HG03378 (cell line): Measurements from ENCODE around the gene LCLAT1.

ENCODE experiments used
- ATAC-seq: cut with Tn5 transposase; IDR thresholded peaks from one replicate; pipeline ENCODE4 v1.9.1; 2021; ENCODE audit warnings: mild to moderate bottlenecking, moderate library complexity; ENCODE audit not compliant: unreplicated experiment

LCLAT1 gene

DNA sequence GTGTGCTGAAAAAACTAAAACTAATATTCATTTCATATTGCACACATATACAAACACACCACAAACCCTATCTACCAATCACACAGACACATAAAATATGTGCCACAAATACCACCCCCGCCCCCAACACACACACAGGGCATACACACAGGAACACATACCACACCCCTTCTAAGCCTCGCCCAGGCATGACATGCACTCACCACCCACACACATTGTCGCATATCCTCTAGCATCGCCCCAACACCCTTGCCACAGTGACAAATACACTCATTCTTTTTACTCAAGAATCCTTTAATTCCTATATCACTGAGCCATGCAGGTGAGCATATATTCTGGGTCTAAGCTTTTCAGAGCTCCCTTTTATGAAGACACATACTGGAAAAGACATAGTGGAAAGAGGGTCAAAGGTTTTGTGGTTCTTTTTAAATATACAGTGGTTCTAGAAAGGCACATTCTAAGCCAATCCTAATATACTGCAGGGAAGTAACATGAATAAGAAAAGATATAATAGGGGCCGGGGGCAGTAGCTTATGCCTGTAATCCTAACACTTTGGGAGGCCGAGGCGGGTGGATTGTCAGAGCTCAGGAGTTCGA, 24.5 kb upstream of the LCLAT1 start:
- ATAC-seq = peak; percentile 93

DNA sequence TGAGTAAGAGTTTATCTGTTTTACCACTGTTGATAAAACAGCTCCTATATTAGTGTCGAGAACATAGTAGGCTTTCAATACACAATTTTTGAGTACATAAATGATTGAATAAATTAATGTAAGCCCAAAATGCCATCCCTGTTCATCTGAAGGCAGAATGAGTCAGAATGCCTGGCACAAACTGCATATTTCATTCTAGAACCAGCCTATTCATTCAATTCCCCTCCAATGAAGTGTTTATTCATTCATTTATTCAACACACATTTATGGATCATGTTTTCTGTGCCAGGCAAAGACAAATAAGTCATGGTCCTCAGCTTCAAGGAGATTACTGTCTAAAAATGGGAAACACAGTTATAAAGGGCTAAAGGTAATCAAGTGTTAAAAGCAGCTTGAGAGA, 22.8 kb upstream of the LCLAT1 start:
- no peak for ATAC-seq

DNA sequence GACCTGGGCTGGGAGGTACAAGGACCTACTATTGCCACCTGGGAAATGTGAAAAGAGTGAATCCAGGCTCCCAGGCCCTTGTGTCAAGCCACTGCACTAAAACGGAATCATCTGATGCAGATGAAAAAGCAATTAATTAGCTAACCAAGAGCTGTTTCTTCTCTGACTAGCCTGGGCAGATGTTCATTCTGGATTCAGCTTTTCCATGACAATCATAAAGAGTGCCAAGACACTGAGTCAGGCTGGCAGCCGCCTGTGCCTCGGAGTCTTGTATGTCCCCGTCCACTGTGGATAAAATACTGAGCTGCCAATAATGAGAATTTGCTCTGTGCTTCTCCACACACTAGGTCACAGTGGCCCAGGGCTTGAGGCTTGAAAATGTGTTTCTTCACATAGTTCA, 21.7 kb upstream of the LCLAT1 start:
- no peak for ATAC-seq

GRCh38 chr2:30427606-30428347, 19.3 kb upstream of the LCLAT1 start:
- ATAC-seq = no peak

DNA sequence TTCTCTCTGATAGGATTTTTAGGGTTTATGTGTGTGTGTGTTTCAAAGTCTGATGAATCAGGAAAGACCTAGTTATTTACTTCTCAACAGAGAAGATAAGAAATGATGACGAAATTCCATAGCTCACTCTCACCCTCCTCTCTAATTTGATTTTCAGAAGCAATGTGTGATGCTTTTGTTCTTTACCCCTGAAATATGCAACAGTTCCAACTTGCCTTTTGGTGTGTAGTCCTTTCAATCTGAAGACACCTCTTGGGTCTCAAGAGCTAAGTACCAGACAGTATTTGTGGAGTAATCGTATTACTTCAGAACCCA, 18.7 kb upstream of the LCLAT1 start:
- no peak for ATAC-seq

- ATAC-seq = no peak
Measured at GRCh38 chr2:30428827-30429461, 18.1 kb upstream of the LCLAT1 start.

DNA sequence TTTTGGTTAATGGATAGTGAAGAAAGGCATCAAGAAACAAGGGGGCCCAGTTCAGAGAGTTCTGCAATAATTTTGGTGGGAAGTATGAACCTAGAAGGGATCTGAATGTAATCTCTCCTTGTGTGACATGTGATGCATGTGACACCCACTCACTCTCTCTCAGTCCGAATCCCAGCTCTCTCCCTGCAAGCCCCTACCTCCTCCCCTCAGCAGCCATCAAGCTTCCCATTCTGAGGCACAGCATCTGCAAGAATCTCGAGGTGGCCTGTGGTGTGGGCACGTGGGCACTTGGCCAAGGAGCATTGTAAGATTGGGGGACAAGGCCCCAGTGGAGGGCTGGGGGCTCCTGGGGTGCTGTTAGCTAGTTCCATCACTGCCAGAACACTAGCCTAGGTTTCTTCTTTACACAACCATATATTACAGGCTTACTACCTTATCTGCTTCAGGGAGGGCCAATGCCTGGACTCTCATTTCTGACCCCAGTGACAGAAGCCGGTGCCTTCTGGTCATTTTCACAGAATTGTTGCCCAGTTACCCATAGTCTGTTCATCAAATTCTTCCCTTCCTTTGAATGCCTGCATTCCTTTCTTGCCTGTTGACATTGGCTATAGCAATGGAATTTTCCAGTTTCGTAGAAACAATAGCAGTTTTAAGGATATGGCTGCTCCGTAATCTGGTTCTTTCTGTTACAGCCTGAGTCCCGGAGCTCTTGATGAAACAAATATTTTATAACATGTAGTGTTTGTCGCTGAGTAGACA, 13.3 kb upstream of the LCLAT1 start:
- no peak for ATAC-seq

GRCh38 chr2:30434708-30435107, 12.3 kb upstream of the LCLAT1 start:
- ATAC-seq = no peak

DNA sequence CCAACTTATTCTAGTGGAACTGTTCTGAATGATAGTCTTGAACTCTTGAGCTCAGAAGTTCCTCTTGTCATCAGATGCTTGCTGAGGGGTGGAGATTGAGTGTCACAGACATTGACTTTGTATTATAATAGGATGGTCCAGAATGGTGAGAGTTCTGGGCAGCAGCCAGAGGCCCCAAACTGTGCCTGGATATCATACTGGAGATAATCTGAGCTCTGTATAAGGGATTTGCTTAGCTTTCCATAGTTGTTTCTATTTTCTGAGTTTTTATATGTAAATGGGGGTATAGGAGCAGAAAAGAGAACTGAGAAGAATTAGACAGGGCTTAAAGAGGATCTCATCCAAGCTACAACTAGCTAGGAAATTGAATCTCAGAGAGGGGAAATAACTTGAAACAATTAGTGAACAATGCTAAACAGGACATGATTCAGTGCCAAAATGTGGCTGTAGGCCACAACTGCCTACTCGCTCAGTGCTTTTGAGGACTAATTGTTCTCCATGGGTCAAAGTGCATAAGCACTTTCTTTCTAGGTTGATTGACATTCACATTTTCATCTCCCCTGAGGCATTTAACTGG, 10.1 kb upstream of the LCLAT1 start:
- ATAC-seq = no peak

GRCh38 chr2:30437809-30438548, 9.1 kb upstream of the LCLAT1 start:
- no peak for ATAC-seq

- ATAC-seq = no peak
Measured at GRCh38 chr2:30439296-30439695, 7.8 kb upstream of the LCLAT1 start.

DNA sequence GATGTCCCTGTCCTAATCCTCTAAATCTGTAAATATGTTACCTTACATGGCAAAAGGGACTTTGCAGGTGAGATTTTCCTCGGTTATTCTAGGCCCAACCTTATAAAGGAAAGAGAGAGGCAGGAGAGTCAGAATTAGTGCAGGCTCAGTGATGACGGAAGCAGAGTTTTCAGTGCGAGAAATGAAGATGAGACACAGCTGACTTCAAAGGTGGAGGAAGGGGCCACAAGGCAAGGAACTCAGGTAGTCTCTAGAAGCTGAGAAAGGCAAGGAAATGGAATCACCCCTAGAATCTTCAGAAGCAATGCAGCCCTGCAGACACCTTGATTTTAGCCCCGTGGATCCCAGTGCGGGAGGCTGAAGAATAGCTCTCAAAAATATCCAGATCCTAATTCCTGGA, 7.2 kb upstream of the LCLAT1 start:
- no peak for ATAC-seq

GRCh38 chr2:30441023-30441422, 6.0 kb upstream of the LCLAT1 start:
- ATAC-seq = no peak

DNA sequence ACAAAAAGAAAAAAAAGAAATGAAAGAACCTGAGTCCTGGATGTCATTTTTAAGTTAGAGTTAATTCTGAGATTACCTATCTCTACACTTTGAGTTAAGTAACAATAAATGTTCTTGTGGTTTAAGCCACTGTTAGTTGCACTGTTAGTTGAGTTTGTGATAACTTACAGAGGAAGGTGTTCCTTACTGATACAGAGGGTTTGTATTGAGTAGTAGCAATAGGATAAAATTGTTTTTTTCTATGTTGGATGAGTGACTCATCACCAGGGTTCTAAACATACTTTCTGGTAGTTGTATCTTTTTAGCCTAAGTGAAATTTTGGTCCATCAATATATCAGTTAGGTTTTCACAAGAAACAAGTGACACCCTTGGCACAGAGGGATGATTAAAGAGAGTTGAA, 4.0 kb upstream of the LCLAT1 start:
- ATAC-seq = no peak

GRCh38 chr2:30444273-30444672, 2.8 kb upstream of the LCLAT1 start:
- no peak for ATAC-seq

DNA sequence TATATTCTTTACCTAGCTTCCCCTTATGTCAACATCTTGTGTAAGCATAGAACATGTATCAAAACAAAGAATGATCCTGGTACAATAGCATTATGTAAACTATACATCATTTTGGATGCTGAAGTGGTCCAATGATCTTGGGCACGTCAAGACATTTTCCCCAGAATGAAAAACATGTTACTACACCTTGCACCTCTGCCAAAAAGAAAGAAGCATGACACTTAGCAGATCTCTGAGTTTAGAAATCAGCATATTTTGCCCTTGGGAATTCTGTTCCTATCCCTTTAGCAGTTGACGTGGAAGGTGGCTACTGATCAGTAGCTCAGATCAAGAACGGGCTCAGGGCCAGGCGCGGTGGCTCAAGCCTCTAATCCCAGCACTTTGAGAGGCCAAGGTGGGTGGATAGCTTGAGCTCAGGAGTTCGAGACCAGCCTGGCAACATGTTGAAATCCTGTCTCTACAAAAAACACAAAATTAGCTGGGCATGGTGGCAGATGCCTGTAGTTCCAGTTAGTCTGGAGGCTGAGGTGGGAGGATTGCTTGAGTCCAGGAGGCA, 1.7 kb upstream of the LCLAT1 start:
- no peak for ATAC-seq

DNA sequence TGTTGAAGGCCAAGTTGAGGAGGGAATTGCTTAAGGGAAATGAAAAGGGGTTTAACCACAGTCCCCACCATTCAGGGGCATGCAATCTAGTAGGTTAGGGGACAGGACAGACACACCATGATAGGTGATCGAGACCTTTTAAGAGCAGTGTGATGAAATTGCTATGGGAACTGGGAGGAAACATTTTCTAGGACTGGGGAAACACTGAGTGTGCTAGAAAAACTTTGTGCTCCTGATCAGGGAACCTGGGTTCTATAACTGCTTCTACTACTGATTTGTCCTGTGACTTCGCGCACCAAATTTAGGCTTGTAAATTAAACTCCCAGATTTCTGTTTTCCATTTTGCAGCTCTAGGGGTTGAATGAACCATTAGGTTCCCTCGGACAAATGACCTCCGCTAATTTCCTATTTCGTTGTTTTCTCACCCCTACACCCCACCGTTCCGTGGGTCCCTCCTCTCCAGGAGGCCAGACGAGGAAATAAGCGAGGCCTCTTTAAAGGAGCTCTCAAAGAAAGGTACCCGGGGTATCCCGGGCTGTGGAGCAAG, 371 bp upstream of the LCLAT1 start:
- ATAC-seq = no peak

GRCh38 chr2:30448308-30448707, 1.3 kb downstream of the LCLAT1 start:
- no peak for ATAC-seq

- no peak for ATAC-seq
Measured at GRCh38 chr2:30448866-30449265, 1.8 kb downstream of the LCLAT1 start.

GRCh38 chr2:30450025-30450424, 3.0 kb downstream of the LCLAT1 start:
- ATAC-seq = no peak
